HCT116 (cell line): ENCODE measurements around the gene NANOG.

ENCODE experiments used
- ATF3 ChIP-seq: IDR thresholded peaks from 2 replicates; pipeline ENCODE4 v1.6.1; 2012
- CEBPB ChIP-seq: IDR thresholded peaks from 2 replicates; pipeline ENCODE4 v1.6.1; 2012; ENCODE audit warnings: low read depth
- EZH2 ChIP-seq: fragments of 200-600 bp; sonication (generic); IDR thresholded peaks from 2 replicates; pipeline ENCODE4 v1.6.1; 2017; ENCODE audit warnings: antibody characterized with exemption, mixed run types
- EZH2phosphoT487 ChIP-seq: fragments of 200-600 bp; IDR thresholded peaks from 2 replicates; pipeline ENCODE4 v1.6.1; 2018; ENCODE audit warnings: antibody characterized with exemption, borderline replicate concordance
- FOSL1 ChIP-seq: IDR thresholded peaks from 2 replicates; pipeline ENCODE4 v1.6.1; 2012; ENCODE audit warnings: low read depth
- POLR2A ChIP-seq: IDR thresholded peaks from 2 replicates; pipeline ENCODE4 v1.7.0; 2011; ENCODE audit warnings: borderline replicate concordance; ENCODE audit not compliant: insufficient read depth, insufficient read length; ENCODE audit errors: extremely low read depth
- POLR2AphosphoS5 ChIP-seq: IDR thresholded peaks from 2 replicates; pipeline ENCODE4 v1.6.1; 2011; ENCODE audit warnings: mild to moderate bottlenecking, low read depth, low read length, moderate library complexity
- RAD21 ChIP-seq: IDR thresholded peaks from 2 replicates; pipeline ENCODE4 v1.6.1; 2012; ENCODE audit warnings: low read depth, mild to moderate bottlenecking
- SIN3A ChIP-seq: IDR thresholded peaks from 2 replicates; pipeline ENCODE4 v1.6.1; 2012; ENCODE audit warnings: low read depth
- ZNF274 ChIP-seq: fragments of 200-500 bp; sonication (Bioruptor generic); IDR thresholded peaks from 2 replicates; pipeline ENCODE4 v1.6.1; 2014; ENCODE audit warnings: mild to moderate bottlenecking, low read depth, low read length, inconsistent platforms
- TF ChIP-seq, protein P1 (sequence below), 3 experiments: fragments of 200-600 bp in 1 of 3; sonication (generic) in 1 of 3; IDR thresholded peaks in 2 of 3; conservative IDR thresholded peaks in 1 of 3; 2 replicates each; pipeline ENCODE4 v1.5.1; 2012 to 2017; ENCODE audit warnings: low read depth in 2 of 3, low read length in 2 of 3, antibody characterized with exemption in 1 of 3, borderline replicate concordance in 1 of 3, control low read depth in 1 of 3, mild to moderate bottlenecking in 1 of 3, mixed read lengths in 1 of 3, mixed run types in 1 of 3, moderate library complexity in 1 of 3; ENCODE audit not compliant: insufficient read depth in 1 of 3
- TF ChIP-seq, protein P2 (sequence below): IDR thresholded peaks from 2 replicates; pipeline ENCODE4 v1.6.1; 2012; ENCODE audit warnings: low read depth

GRCh38 chr12:7835766-7836165 is 46.6 kb downstream of the NANOG start:
- TF ChIP-seq POLR2A (no peak), EZH2 (no peak), ATF3 (no peak), RAD21 (no peak), EZH2phosphoT487 (no peak), CEBPB (no peak), ZNF274 (no peak), FOSL1 (no peak), SIN3A (no peak), POLR2AphosphoS5 (no peak)
- TF ChIP-seq, protein P1, sequence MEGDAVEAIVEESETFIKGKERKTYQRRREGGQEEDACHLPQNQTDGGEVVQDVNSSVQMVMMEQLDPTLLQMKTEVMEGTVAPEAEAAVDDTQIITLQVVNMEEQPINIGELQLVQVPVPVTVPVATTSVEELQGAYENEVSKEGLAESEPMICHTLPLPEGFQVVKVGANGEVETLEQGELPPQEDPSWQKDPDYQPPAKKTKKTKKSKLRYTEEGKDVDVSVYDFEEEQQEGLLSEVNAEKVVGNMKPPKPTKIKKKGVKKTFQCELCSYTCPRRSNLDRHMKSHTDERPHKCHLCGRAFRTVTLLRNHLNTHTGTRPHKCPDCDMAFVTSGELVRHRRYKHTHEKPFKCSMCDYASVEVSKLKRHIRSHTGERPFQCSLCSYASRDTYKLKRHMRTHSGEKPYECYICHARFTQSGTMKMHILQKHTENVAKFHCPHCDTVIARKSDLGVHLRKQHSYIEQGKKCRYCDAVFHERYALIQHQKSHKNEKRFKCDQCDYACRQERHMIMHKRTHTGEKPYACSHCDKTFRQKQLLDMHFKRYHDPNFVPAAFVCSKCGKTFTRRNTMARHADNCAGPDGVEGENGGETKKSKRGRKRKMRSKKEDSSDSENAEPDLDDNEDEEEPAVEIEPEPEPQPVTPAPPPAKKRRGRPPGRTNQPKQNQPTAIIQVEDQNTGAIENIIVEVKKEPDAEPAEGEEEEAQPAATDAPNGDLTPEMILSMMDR (IDR thresholded peaks at IDR 0.05 in 2 of 3, conservative IDR thresholded peaks at IDR 0.05 in 1 of 3; ENCODE audit: borderline replicate concordance in 1 of 3, insufficient read depth in 1 of 3, low read depth in 2 of 3, low read length in 2 of 3), result no peak
- TF ChIP-seq, protein P2, sequence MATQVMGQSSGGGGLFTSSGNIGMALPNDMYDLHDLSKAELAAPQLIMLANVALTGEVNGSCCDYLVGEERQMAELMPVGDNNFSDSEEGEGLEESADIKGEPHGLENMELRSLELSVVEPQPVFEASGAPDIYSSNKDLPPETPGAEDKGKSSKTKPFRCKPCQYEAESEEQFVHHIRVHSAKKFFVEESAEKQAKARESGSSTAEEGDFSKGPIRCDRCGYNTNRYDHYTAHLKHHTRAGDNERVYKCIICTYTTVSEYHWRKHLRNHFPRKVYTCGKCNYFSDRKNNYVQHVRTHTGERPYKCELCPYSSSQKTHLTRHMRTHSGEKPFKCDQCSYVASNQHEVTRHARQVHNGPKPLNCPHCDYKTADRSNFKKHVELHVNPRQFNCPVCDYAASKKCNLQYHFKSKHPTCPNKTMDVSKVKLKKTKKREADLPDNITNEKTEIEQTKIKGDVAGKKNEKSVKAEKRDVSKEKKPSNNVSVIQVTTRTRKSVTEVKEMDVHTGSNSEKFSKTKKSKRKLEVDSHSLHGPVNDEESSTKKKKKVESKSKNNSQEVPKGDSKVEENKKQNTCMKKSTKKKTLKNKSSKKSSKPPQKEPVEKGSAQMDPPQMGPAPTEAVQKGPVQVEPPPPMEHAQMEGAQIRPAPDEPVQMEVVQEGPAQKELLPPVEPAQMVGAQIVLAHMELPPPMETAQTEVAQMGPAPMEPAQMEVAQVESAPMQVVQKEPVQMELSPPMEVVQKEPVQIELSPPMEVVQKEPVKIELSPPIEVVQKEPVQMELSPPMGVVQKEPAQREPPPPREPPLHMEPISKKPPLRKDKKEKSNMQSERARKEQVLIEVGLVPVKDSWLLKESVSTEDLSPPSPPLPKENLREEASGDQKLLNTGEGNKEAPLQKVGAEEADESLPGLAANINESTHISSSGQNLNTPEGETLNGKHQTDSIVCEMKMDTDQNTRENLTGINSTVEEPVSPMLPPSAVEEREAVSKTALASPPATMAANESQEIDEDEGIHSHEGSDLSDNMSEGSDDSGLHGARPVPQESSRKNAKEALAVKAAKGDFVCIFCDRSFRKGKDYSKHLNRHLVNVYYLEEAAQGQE, result no peak
